Activated CD4-positive, alpha-beta T cell treated with anti-CD3 and anti-CD28 coated beads for 4 hours (primary cell): ENCODE measurements around the gene JMJD1C.
A peak's percentile ranks its signal among the peaks of the same experiment; 100 is the strongest.
"Not testable (repeated sequence)": the region's sequence is repeated elsewhere in the genome, so short reads cannot be mapped to it uniquely, and the experiment has no call there.

ENCODE experiments used
- DNase-seq, 2 donors: peaks; one replicate each; pipeline ENCODE4 v3.0.0-alpha.2; 2020

The JMJD1C gene

GRCh38 chr10:63252095-63252762 is 213.5 kb downstream of the JMJD1C start:
- DNase-seq, result no peak

- DNase-seq, result no peak
These were observed 215.7 kb downstream of the JMJD1C start for GRCh38 chr10:63250032-63250431.

- no peak for DNase-seq
These were observed 218.0 kb downstream of the JMJD1C start for GRCh38 chr10:63247771-63248170.

- DNase-seq, result no peak
These were observed 219.4 kb downstream of the JMJD1C start for GRCh38 chr10:63246356-63246755.

- DNase-seq, result no peak
These were observed 223.9 kb downstream of the JMJD1C start for GRCh38 chr10:63241841-63242281.

GRCh38 chr10:63240807-63241206 is 225.0 kb downstream of the JMJD1C start:
- DNase-seq, result no peak

GRCh38 chr10:63238501-63238900 is 227.3 kb downstream of the JMJD1C start:
- DNase-seq, result no peak

GRCh38 chr10:63237396-63237795 is 228.4 kb downstream of the JMJD1C start:
- no peak for DNase-seq

GRCh38 chr10:63236113-63236935 is 229.5 kb downstream of the JMJD1C start:
- DNase-seq, result peak in 1 of 2 donors; percentile 20

- DNase-seq, result not testable (repeated sequence)
These were observed 230.6 kb downstream of the JMJD1C start for GRCh38 chr10:63235136-63235535.

GRCh38 chr10:63229161-63229560 is 236.6 kb downstream of the JMJD1C start:
- DNase-seq, result no peak

GRCh38 chr10:63228237-63228636 is 237.5 kb downstream of the JMJD1C start:
- DNase-seq, result no peak

GRCh38 chr10:63227207-63227895 is 238.4 kb downstream of the JMJD1C start:
- no peak for DNase-seq

- DNase-seq, result no peak
These were observed 241.5 kb downstream of the JMJD1C start for GRCh38 chr10:63224241-63224640.

- no peak for DNase-seq
These were observed 243.8 kb downstream of the JMJD1C start for GRCh38 chr10:63221950-63222349.

GRCh38 chr10:63219749-63220148 is 246.0 kb downstream of the JMJD1C start:
- DNase-seq, result no peak

- peak in 1 of 2 donors; percentile 22 for DNase-seq
These were observed 248.6 kb downstream of the JMJD1C start for GRCh38 chr10:63217120-63217605.

GRCh38 chr10:63214571-63214970 is 251.2 kb downstream of the JMJD1C start:
- DNase-seq, result no peak

- DNase-seq, result no peak
These were observed 252.3 kb downstream of the JMJD1C start for GRCh38 chr10:63213489-63213888.

- DNase-seq, result no peak
These were observed 255.1 kb downstream of the JMJD1C start for GRCh38 chr10:63210611-63211196.

GRCh38 chr10:63209705-63210104 is 256.1 kb downstream of the JMJD1C start:
- DNase-seq, result no peak

GRCh38 chr10:63208986-63209385 is 256.8 kb downstream of the JMJD1C start:
- DNase-seq, result no peak
